H9 (cell line): Measurements from ENCODE around the gene TMEM132D. TPM values are rescaled to one million over a fixed set of nuclear protein-coding genes. Genes with fewer than 3 reads are reported as not detected.

ENCODE experiments used
- DNase-seq: peaks from one replicate; pipeline ENCODE4 v3.0.0-alpha.2; 2017
- H2AFZ ChIP-seq: one replicate; pipeline ENCODE4 v1.6.1; 2013; ENCODE audit warnings: mild to moderate bottlenecking, low read length, control low read depth, moderate library complexity
- H2AK5ac ChIP-seq: 2 replicates; pipeline ENCODE4 v1.6.1; 2013; ENCODE audit warnings: low read length, control low read depth, mixed read lengths; ENCODE audit not compliant: insufficient read length
- H2BK120ac ChIP-seq: one replicate; pipeline ENCODE4 v1.6.1; 2013; ENCODE audit warnings: low read depth, mild to moderate bottlenecking, low read length, control low read depth, inconsistent platforms; ENCODE audit not compliant: poor library complexity, severe bottlenecking
- H2BK12ac ChIP-seq: 2 replicates; pipeline ENCODE4 v1.6.1; 2013; ENCODE audit warnings: low read length, control low read depth, mixed read lengths, low read depth; ENCODE audit not compliant: insufficient read length
- H2BK15ac ChIP-seq: 2 replicates; pipeline ENCODE4 v1.6.1; 2013; ENCODE audit warnings: low read depth, low read length, control low read depth
- H2BK20ac ChIP-seq: one replicate; pipeline ENCODE4 v1.6.1; 2013; ENCODE audit warnings: low read depth, mild to moderate bottlenecking, low read length, control low read depth, inconsistent platforms; ENCODE audit not compliant: poor library complexity, severe bottlenecking
- H2BK5ac ChIP-seq: 2 replicates; pipeline ENCODE4 v1.6.1; 2013; ENCODE audit warnings: low read length, control low read depth, mixed read lengths; ENCODE audit not compliant: insufficient read length
- H3K14ac ChIP-seq: 2 replicates; pipeline ENCODE4 v1.6.1; 2013; ENCODE audit warnings: low read length, control low read depth; ENCODE audit not compliant: insufficient read depth
- H3K18ac ChIP-seq: 2 replicates; pipeline ENCODE4 v1.6.1; 2013; ENCODE audit warnings: low read depth, mild to moderate bottlenecking, mixed read lengths, low read length, control low read depth; ENCODE audit not compliant: insufficient read length
- H3K23ac ChIP-seq: 2 replicates; pipeline ENCODE4 v1.6.1; 2013; ENCODE audit warnings: low read length, control low read depth, mixed read lengths, low read depth; ENCODE audit not compliant: insufficient read length
- H3K23me2 ChIP-seq: 2 replicates; pipeline ENCODE4 v1.6.1; 2013; ENCODE audit warnings: low read depth, mild to moderate bottlenecking, mixed read lengths, low read length, control low read depth; ENCODE audit not compliant: insufficient read length, poor library complexity, severe bottlenecking
- H3K27ac ChIP-seq: 2 replicates; pipeline ENCODE4 v1.5.1; 2013; ENCODE audit warnings: low read length, control low read depth, mixed read lengths, low read depth; ENCODE audit not compliant: insufficient read length
- H3K27me3 ChIP-seq: 2 replicates; pipeline ENCODE4 v1.6.1; 2013; ENCODE audit warnings: low read length, control low read depth, inconsistent platforms; ENCODE audit not compliant: insufficient read depth
- H3K4ac ChIP-seq: 2 replicates; pipeline ENCODE4 v1.6.1; 2013; ENCODE audit warnings: low read depth, mild to moderate bottlenecking, control low read depth, inconsistent platforms, low read length, moderate library complexity
- H3K4me1 ChIP-seq: 2 replicates; pipeline ENCODE4 v1.6.1; 2013; ENCODE audit warnings: low read length, control low read depth, inconsistent platforms; ENCODE audit not compliant: insufficient read depth
- H3K4me2 ChIP-seq: 2 replicates; pipeline ENCODE4 v1.6.1; 2013; ENCODE audit warnings: low read length, control low read depth, mixed read lengths; ENCODE audit not compliant: insufficient read length, insufficient read depth
- H3K56ac ChIP-seq: 2 replicates; pipeline ENCODE4 v1.6.1; 2013; ENCODE audit warnings: low read depth, mild to moderate bottlenecking, mixed read lengths, low read length, control low read depth; ENCODE audit not compliant: insufficient read length
- H3K79me1 ChIP-seq: 2 replicates; pipeline ENCODE4 v1.6.1; 2013; ENCODE audit warnings: low read depth, mild to moderate bottlenecking, moderate library complexity, low read length, control low read depth, inconsistent platforms; ENCODE audit not compliant: insufficient read depth, poor library complexity, severe bottlenecking
- H3K79me2 ChIP-seq: 2 replicates; pipeline ENCODE4 v1.6.1; 2013; ENCODE audit warnings: low read length, control low read depth, inconsistent platforms; ENCODE audit not compliant: insufficient read depth
- H3K9ac ChIP-seq: 2 replicates; pipeline ENCODE4 v1.6.1; 2013; ENCODE audit warnings: low read length, control low read depth, mixed read lengths; ENCODE audit not compliant: insufficient read length; ENCODE audit errors: extremely low read depth
- H3K9me3 ChIP-seq: one replicate; pipeline ENCODE4 v1.6.1; 2013; ENCODE audit warnings: low read depth, low read length, inconsistent platforms; ENCODE audit not compliant: control insufficient read depth
- H3T11ph ChIP-seq: one replicate; pipeline ENCODE4 v1.6.1; 2013; ENCODE audit warnings: mild to moderate bottlenecking, low read length, control low read depth, inconsistent platforms
- H4K20me1 ChIP-seq: one replicate; pipeline ENCODE4 v1.6.1; 2013; ENCODE audit not compliant: control insufficient read depth, insufficient read length, insufficient read depth
- H4K5ac ChIP-seq: 2 replicates; pipeline ENCODE4 v1.6.1; 2013; ENCODE audit warnings: low read depth, mild to moderate bottlenecking, mixed read lengths, low read length, control low read depth; ENCODE audit not compliant: insufficient read length
- H4K8ac ChIP-seq: replicated peaks from 2 replicates; pipeline ENCODE4 v1.6.1; 2013; ENCODE audit warnings: low read length, control low read depth, mixed read lengths, low read depth; ENCODE audit not compliant: insufficient read length
- H4K91ac ChIP-seq: 2 replicates; pipeline ENCODE4 v1.6.1; 2013; ENCODE audit warnings: low read depth, mild to moderate bottlenecking, moderate library complexity, mixed read lengths, low read length, control low read depth; ENCODE audit not compliant: insufficient read length
- H3K27ac Mint-ChIP-seq, 3 experiments: 2 replicates in 2 of 3; 3 replicates in 1 of 3; pipeline ENCODE4 v1.8.0; 2020 to 2021; ENCODE audit warnings: mixed read lengths in 3 of 3, mild to moderate bottlenecking in 1 of 3, moderate library complexity in 1 of 3
- H3K27me3 Mint-ChIP-seq: 2 replicates; pipeline ENCODE4 v1.8.0; 2021; ENCODE audit warnings: low read depth, mild to moderate bottlenecking, moderate library complexity, mixed read lengths
- H3K36me3 Mint-ChIP-seq, 3 experiments: 2 replicates in 2 of 3; 3 replicates in 1 of 3; pipeline ENCODE4 v1.8.0; 2020 to 2021; ENCODE audit warnings: low read depth in 3 of 3, mixed read lengths in 3 of 3; ENCODE audit not compliant: insufficient read depth in 1 of 3
- H3K4me1 Mint-ChIP-seq, 2 experiments: 2 replicates each; pipeline ENCODE4 v1.8.0; 2020; ENCODE audit warnings: mixed read lengths in 2 of 2
- H3K4me3 Mint-ChIP-seq, 2 experiments: 2 replicates in 1 of 2; 3 replicates in 1 of 2; pipeline ENCODE4 v1.8.0; 2020 to 2021; ENCODE audit warnings: mild to moderate bottlenecking in 2 of 2, mixed read lengths in 2 of 2, moderate library complexity in 1 of 2
- H3K9me3 Mint-ChIP-seq, 2 experiments: 2 replicates in 1 of 2; 3 replicates in 1 of 2; pipeline ENCODE4 v1.8.0; 2020; ENCODE audit warnings: mild to moderate bottlenecking in 2 of 2, mixed read lengths in 2 of 2, moderate library complexity in 1 of 2
- WGBS: extraction: QIAGEN DNeasy Blood & Tissue Kit; methylation state at CpG from one replicate; pipeline ENCODE4 v1.1.7; 2013; ENCODE audit warnings: missing lambda C conversion rate, low lambda C conversion rate, mixed read lengths; ENCODE audit not compliant: insufficient read length; ENCODE audit errors: extremely low coverage; 5-methylcytosine and 5-hydroxymethylcytosine counted together
- total RNA-seq: library from RNA; stranded (reverse); gene quantifications from 2 replicates; pipeline ENCODE4 v1.2.1, GENCODE V29; 2021
- TF ChIP-seq, protein P1 (sequence below): fragments of 200-600 bp; sonication (generic); conservative IDR thresholded peaks from 3 replicates; pipeline ENCODE4 v1.8.0; 2021; ENCODE audit warnings: antibody characterized with exemption, mild to moderate bottlenecking

The TMEM132D gene
- total RNA-seq, 1 experiment from 2014 or later, result 6.1 TPM

DNA sequence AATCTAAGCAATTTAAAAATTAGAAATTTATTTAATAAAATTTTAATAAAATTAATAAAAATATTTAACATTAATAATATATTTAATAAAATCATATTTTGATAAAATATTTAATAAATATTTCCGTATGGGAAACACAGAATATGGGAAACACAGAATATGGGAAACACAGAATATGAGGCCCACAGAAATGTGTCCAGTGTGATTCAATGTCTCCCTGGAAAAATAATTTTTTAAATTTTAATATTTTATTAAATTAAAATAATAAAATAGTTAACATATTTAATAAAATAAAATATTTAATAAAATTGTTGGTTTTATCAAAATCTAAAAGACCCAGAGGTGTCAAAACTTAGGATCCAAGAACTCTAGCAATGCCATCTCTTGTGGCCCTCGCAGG, 186.4 kb downstream of the TMEM132D start:
- Histone ChIP-seq H3K27me3 (no peaks in the 10 kb centered on the region), H2BK15ac (no peak overlapping the region), H2BK5ac (no peak overlapping the region), H2AFZ (no peak overlapping the region), H3K56ac (no peak overlapping the region), H3K14ac (no peak overlapping the region), H2BK120ac (no peak overlapping the region), H2AK5ac (no peak overlapping the region), H3T11ph (no peak overlapping the region), H2BK20ac (no peak overlapping the region), H3K23me2 (peaks cover 3% of the 10 kb centered on the region), H3K4me2 (no peak overlapping the region), H3K4ac (no peak overlapping the region), H3K9me3 (no peaks in the 10 kb centered on the region), H3K4me1 (no peaks in the 10 kb centered on the region), H3K27ac (no peak overlapping the region), H4K5ac (no peak overlapping the region), H3K23ac (no peak overlapping the region), H4K91ac (no peak overlapping the region), H2BK12ac (no peak overlapping the region), H3K79me1 (no peaks in the 10 kb centered on the region), H3K79me2 (no peaks in the 10 kb centered on the region), H4K8ac (no peak overlapping the region), H4K20me1 (no peaks in the 10 kb centered on the region), H3K18ac (no peak overlapping the region), H3K9ac (no peak overlapping the region)
- TF ChIP-seq, protein P1, sequence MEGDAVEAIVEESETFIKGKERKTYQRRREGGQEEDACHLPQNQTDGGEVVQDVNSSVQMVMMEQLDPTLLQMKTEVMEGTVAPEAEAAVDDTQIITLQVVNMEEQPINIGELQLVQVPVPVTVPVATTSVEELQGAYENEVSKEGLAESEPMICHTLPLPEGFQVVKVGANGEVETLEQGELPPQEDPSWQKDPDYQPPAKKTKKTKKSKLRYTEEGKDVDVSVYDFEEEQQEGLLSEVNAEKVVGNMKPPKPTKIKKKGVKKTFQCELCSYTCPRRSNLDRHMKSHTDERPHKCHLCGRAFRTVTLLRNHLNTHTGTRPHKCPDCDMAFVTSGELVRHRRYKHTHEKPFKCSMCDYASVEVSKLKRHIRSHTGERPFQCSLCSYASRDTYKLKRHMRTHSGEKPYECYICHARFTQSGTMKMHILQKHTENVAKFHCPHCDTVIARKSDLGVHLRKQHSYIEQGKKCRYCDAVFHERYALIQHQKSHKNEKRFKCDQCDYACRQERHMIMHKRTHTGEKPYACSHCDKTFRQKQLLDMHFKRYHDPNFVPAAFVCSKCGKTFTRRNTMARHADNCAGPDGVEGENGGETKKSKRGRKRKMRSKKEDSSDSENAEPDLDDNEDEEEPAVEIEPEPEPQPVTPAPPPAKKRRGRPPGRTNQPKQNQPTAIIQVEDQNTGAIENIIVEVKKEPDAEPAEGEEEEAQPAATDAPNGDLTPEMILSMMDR, result no peak
- no peaks in the 10 kb centered on the region; the same call in 1 of the 2 replicates for H3K27me3 Mint-ChIP-seq
- no peak overlapping the region for H3K4me3 Mint-ChIP-seq
- peaks cover 7 to 12% (median 10%) of the 10 kb centered on the region in 3 experiments; a peak in 6 of 7 replicates for H3K36me3 Mint-ChIP-seq
- H3K4me1 Mint-ChIP-seq, result peaks cover 7 to 10% of the 10 kb centered on the region in 2 experiments; a peak in 3 of 4 replicates
- H3K9me3 Mint-ChIP-seq, result no peaks in the 10 kb centered on the region
- DNase-seq, result no peak
- H3K27ac Mint-ChIP-seq, result no peak overlapping the region
- no CpG with 5 or more reads among the region's 2 CpGs for WGBS
